NCI-H1417 treated with DMSO at 0.1 percent for 48 hours (cell line): ENCODE measurements around the gene CASQ2.
"Not testable (repeated sequence)": the region's sequence is repeated elsewhere in the genome, so short reads cannot be mapped to it uniquely, and the experiment has no call there.

Source experiments
- DNase-seq: peaks from one replicate; lab custom pipeline; 2025; lab: John Stamatoyannopoulos, UW

The CASQ2 gene

GRCh38 chr1:115780655-115781054, 12.1 kb upstream of the CASQ2 start:
- not testable (repeated sequence) for DNase-seq

DNA sequence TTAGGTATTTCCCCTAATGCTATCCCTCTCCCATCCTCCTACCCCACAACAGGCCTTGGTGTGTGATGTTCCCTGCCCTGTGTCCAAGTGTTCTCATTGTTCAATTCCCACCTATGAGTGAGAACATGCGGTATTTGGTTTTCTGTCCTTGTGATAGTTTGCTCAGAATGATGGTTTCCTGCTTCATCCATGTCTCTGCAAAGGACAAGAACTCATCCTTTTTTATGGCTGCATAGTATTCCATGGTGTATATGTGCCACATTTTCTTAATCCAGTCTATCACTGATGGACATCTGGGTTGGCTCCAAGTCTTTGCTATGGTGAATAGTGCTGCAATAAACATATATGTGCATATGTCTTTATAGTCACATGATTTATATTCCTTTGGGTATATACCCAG, 10.6 kb upstream of the CASQ2 start:
- DNase-seq = not testable (repeated sequence)

DNA sequence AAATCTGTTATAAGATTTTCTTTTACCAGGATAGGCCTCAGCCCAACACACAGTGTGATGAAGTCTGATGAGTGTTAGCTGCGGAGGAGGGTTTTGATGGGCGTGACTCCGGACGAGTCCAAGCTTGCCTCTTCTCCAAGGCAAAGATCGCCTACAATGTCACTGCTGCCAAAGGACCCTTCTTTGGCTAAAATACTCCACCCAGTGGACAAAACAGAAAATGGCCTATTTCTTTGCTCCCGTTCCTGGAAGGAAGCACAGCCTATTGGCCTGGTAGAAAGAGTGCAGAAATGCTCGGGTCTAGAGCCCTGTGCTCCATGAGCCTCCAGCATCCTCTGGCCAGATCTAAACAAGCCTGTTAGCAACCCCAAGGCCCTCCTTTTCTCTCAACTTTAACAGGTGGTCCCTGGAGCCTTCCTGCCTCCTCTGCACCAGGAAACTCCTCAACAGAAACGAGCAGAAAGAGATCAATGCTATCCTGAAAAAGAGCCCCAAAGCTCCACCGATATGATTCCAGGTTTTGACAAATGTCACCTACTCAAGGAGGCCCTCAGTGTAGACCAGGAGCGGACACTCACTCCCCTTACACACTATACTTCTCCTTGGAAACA, 3.4 kb upstream of the CASQ2 start:
- peak; percentile 59 for DNase-seq

DNA sequence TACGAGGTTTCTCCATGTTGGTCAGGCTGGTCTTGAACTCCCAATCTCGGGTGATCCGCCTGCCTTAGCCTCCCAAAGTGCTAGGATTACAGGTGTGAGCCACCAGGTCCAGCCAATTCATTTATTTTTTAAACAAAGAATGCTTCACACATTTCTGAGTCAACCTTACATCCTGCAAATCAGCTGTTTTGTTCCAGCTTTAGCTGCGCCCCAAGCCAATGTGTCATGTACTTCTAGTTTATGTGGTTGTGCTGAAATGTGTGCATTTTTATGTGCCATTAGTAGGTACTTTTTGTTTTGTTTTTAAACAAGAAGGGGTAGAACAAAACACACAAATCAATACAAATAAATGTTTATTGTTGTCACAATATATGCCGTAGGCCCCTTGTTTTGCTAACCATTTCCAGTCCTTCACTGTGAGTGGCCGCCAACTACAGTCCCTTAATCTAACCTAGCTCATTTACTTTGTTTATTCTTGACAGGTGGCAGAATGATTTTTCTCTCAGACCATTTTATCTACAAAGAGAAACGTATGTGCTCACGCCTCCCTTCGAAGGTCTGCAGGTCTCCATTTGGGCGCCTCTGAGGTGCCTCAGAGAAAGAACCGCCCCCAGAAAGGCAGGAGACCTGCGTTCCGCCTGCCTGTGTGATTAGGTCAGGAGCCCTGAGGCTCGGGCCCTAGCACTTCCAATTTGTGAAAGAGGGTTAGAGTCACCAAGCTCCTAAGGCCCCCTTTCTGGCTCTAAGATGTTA, 2.8 kb upstream of the CASQ2 start:
- no peak for DNase-seq

DNA sequence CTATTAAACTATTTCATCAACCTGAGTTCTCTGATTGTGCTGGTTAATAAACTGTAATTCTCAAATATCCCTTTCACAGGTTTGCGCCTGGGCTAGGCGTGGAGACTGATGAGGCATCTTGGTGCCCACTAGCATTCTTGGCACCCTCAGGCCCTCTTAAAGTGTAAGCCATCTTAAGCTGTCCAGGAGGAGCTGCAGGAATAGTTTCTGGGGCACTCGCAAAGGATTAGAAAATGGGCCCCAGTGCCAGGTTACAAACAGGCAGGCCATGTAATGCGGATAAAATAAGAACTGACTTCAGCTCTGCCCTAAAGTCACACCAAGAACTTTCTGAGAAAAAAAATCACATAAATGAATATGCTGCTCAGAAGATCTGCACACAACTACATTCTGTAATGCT, 1.1 kb downstream of the CASQ2 start:
- DNase-seq = no peak

- no peak for DNase-seq
These were observed 3.4 kb downstream of the CASQ2 start for GRCh38 chr1:115765091-115765490.

- no peak for DNase-seq
These were observed 4.0 kb downstream of the CASQ2 start for GRCh38 chr1:115764541-115764940.

DNA sequence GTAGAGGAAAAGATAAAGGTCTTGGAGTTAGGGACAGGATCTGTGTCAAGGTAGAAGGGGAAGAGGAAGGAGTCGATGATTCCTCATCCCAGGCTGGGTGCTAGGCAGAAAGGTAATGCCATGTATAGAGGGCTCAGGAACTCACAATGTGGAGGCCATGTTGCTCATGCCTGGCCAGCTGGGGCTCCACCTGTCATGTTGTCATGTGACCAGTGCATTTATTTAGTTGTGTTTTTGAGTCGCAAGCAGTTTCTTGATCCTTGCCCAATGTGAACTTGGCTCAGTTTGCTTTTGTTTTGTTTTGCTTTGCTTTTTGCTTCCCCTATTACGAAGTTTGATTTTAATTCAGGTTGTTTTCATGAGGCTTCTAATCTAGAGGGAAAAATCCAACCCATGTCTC, 5.7 kb downstream of the CASQ2 start:
- DNase-seq = no peak

DNA sequence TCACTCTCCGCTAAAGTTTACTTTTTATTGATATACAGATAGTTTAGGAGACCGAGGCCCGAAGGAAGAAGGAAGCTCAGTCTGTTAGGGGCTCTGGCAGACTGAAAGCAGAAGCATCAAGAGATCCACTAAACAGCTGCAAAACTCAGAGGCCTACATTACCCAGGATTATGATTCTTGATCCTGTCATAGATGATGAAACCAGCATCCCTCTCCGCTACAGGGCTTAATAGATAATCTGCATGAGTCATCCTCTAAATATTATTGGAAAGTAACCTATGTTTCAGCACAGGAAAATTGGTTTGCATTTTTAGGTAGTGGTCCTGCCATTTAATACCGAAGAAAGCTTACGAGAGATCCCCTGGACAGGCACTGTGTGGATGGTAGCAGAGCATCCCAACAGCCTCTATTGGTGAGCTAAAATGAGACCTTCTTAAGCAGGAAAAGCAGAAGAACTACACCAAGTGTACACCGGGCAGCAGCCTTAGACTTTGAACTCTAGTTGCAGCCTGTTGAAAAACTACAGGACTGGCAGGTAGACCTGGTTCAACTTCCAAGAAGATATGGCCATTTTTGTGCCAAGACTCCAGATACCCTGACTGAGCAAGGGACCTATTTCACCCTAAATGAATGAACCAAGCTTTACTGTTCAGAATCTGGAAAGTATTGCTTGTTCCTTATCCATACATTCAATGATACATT, 6.8 kb downstream of the CASQ2 start:
- no peak for DNase-seq

- no peak for DNase-seq
These were observed 10.7 kb downstream of the CASQ2 start for GRCh38 chr1:115757856-115758255.

DNA sequence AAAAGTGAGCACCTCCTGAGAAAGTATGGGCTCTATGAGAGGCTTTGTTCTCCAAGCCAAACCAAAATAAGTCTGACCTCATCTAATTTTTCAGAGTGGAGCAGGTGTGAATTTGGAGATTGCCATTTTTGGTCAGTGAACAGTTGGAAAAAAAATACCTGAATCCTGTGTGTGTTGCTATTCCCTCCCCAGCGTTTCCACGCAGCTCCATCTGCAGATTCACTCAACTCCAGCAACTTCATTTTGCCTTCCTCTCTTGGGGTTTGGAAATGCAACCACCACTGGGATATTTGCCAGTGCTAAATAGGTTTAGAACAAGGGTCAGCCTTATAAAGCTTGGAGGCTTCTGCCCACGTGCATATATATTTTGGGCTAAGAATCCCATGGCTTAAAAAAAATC, 11.2 kb downstream of the CASQ2 start:
- DNase-seq = no peak

DNA sequence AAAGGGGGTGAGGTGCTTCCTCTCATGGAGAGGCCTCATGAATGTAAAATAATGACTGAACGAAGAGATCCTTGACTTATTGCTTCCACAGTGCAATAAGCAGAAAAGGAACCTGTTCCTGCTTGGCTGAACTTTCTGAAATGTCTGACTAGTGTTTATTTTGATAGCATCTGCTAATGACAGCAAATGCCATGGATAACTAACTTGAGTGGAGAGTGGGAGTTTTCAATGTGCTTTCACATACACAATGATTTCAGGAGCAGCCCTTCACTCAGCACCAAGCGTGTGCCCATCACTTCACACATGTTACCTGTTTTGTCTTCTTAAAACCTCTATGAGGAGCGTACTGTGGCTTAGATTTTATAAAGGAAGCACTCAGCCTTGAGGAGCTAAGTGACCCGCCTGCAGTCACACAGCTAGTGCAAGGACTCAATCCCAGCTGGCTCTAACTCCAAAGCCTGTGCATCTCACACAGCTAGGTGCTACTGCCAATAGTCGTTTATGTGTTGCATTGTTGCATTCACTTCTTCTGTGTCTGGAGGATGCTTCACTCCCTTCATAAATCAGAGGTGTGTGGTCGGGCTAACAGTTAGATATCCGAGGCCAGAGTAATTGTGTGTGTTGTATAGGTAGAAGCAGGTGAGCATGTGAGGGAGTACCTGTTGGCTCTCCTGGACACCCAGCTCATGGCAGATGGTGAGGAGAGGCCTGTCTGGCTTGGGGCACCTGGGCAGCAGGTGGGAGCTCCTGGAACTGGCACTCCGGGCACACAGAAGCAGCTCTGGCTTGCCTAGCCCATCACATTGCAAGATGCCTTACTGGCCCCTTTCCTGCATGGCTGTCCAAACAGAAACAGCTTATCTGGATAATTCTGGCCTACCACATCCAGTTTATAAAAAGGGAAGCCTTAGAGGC, 12.8 kb downstream of the CASQ2 start:
- no peak for DNase-seq

DNA sequence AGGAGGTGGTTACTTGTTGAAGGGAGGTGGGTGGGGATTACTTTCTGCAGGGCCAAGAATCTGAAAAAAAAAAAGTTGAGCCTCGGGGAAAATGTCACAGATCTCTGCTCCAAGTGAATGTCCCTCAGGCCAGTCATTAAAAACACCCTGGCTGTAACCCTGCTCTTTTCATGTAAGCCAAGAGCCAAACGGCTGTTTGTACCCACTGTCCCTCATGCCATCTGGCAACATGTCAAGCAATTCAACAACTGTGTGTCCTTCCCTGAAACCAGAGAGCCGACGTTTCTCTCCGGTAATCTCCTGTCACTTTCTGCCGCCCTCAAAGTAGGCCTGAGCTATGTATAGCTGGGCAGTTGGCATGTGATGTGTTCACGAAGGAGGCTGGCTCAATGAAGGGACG, 14.7 kb downstream of the CASQ2 start:
- no peak for DNase-seq

DNA sequence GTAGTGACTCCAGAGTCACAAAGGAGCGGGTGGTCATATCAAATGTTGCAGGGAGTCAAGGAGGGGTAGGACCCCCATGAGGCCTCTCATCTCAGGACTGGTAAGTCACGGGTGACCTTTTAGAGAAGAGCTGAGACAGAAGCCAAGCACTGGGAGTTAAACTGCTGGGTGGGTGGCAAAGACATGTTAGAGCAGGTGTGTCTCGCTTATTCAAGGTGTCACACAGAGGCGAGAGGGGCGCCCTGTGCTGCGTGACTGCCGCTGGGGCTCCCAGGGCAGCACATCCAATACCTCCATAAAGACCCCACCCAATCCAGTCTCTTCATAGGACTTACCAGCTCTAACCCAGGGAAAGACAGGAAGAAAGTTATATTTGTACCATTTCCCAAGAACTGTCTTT, 15.2 kb downstream of the CASQ2 start:
- DNase-seq = no peak

- DNase-seq = no peak
These were observed 19.9 kb downstream of the CASQ2 start for GRCh38 chr1:115748401-115749150.

DNA sequence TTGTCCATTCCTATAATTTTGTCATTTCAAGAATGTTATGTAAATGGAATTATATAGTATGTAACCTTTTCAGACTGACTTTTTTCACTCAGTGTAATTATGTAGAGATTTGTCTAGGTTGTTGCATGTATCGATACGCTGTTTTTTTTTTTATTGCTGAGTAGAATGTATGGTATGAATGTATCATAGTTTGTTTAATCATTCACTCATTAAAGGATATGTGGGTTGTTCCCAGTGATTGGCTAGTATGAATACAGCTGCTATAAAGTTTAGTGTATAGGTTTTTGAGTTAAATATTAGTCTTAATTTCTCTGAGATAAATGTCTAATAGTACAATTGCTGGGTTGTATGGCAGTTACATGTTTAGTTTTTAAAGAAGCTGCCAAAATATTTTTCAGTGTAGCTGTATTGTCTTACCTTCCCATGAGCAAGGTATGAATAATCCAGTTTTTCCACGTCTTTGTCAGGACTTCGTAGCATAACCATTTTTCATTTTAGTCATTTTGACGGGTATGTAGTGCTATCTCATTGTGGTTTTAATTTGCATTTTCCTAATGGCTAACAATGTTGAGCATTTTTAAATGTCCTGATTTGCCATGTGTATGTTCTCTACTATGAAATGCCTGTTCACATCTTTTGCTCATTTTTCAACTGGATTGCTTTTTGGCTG, 22.4 kb downstream of the CASQ2 start:
- no peak for DNase-seq

- no peak for DNase-seq
These were observed 23.8 kb downstream of the CASQ2 start for GRCh38 chr1:115744646-115745275.

DNA sequence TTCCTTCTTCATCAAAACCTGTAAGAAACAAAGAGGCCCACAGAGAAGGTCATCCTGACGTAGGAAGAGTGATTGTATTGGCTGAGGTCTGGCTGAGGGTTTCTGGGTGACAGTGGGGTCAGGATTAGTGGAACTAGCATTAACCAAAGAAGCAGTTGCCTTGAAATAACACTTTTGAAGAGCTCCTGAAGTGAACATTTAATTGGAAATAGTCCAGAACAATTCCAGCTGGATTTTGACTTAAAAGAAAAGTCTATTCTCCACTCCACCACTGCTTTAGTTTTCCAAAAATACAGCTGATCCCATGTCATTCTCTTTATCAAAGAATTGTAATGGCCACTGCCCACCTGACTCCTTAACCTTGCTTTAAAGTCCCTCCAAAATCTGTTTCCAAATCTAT, 27.7 kb downstream of the CASQ2 start:
- DNase-seq = no peak

DNA sequence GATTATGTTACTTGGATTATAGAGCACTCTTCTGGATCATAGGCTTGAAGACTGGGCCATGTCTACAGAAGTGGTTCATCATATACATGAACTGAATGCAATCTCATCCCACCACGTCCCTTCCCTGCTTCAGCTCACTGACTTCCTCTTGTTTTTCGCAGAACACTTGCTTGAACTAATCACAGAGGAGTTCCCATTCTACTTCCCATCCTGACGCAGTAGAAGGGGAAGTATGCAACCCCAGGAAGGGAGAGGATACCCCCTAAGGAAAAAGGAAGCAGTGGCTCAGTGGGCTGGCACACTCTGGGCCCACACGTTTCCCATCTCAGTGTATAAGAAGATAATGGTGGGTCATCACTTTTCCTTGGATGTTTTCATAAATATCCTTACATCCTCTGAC, 36.2 kb downstream of the CASQ2 start:
- DNase-seq = no peak

- DNase-seq = no peak
These were observed 38.8 kb downstream of the CASQ2 start for GRCh38 chr1:115729756-115730155.
